Activated CD8-positive, alpha-beta memory T cell treated with anti-CD3 and anti-CD28 coated beads, Interleukin-2, amount 50 U/mL, for 48 hours (primary cell): ENCODE measurements around the gene MYCBPAP.
A peak's percentile ranks its signal among the peaks of the same experiment; 100 is the strongest.

ENCODE experiments used
- DNase-seq: peaks from one replicate; pipeline ENCODE4 v3.0.0-alpha.2; 2020

Gene MYCBPAP

GRCh38 chr17:50519141-50519834 lies 11.0 kb downstream of the MYCBPAP start:
- DNase-seq: no peak

- DNase-seq: no peak
These were observed 12.2 kb downstream of the MYCBPAP start for GRCh38 chr17:50520483-50520882.

- no peak for DNase-seq
These were observed 13.3 kb downstream of the MYCBPAP start for GRCh38 chr17:50521514-50521913.

DNA sequence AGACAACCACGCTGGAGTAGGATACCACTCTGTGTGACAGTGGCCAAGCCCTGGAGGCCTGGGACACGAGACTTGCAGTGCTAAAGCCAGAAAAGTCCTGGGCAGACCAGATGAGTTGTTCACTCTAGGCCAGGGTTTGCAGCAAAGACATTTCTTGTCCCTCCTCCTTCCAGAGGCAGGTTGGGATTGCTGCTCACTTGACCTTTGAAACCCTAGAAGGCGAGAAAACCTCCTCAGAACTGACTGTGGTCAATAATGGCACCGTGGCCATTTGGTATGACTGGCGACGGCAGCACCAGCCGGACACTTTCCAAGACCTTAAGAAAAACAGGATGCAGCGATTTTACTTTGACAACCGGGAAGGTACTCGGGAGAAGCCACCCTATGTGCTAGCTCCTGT lies 14.5 kb downstream of the MYCBPAP start:
- DNase-seq: no peak

- DNase-seq: no peak
These were observed 15.0 kb downstream of the MYCBPAP start for GRCh38 chr17:50523208-50523607.

DNA sequence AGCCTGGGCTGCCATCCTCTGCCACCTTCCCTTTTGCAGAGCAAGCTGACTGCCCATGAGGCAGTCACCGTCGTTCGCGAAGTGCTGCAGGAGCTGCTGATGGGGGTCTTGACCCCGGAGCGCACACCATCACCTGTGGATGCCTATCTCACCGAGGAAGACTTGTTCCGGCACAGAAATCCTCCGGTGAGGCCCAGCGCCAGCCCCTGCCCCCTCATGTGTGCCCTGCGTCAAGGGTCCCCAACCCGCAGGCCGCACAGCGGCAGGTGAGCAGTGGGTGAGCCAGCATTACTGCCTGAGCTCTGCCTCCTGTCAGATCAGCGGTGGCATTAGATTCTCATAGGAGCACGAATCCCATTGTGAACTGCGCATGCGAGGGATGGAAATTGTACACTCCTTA lies 16.6 kb downstream of the MYCBPAP start:
- no peak for DNase-seq

- DNase-seq: no peak
These were observed 19.0 kb downstream of the MYCBPAP start for GRCh38 chr17:50527155-50527762.

GRCh38 chr17:50527949-50528474 lies 19.8 kb downstream of the MYCBPAP start:
- DNase-seq: no peak

DNA sequence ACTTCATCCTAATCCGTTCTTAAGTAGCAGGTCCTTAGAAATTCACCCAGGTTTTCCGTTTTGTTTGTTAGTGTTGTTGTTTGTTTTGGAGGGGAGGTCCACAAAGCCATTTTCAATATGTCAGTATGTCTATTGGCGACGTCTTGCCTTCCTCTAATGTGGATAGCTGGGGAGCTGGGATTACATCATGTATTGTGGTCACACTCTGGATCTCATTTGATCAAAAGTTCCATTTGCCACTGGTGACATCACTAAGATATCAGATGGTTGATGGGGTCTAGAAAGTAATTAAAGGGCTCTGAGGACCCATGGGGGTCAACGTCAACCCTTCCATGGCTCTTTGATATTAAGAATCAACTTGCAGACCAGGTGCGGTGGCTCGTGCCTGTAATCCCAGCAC lies 21.6 kb downstream of the MYCBPAP start:
- no peak for DNase-seq

DNA sequence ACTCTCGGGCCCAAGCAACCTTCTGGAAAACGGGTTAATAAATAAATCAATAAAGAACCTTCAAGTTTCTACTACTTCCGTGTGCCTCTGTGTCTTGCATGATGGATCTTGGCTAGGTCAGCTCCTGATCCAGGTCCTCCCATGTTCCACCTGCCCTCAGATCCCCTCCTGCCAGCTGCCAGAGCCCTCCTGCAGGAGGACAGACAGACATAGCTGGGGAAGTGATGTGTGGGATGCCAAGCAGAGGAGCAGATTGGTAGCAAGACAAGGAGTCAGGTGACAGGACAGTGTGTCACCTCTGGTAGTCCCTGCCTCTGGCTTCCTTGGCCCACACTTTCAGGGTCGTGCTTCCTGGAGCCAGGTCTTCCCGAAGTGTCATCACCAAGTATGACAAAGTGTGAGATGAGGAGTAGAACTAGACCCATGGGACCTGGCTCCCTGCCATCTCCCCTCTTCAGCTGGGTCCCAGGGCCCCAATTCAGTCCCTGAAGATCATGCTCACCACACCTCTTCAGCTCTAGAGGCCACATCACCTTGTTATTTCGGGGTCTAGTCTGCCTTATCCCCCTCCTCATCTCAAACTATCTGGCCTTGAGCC lies 23.3 kb downstream of the MYCBPAP start:
- no peak for DNase-seq

GRCh38 chr17:50532452-50533024 lies 24.3 kb downstream of the MYCBPAP start, which contains the start of gene EPN3:
EPN3 (plus strand) TSS chr17:50532735; CDS start chr17:50536557, 3,822 bp downstream.
- no peak for DNase-seq

- DNase-seq: no peak
These were observed 24.9 kb downstream of the MYCBPAP start for GRCh38 chr17:50533185-50533584.

DNA sequence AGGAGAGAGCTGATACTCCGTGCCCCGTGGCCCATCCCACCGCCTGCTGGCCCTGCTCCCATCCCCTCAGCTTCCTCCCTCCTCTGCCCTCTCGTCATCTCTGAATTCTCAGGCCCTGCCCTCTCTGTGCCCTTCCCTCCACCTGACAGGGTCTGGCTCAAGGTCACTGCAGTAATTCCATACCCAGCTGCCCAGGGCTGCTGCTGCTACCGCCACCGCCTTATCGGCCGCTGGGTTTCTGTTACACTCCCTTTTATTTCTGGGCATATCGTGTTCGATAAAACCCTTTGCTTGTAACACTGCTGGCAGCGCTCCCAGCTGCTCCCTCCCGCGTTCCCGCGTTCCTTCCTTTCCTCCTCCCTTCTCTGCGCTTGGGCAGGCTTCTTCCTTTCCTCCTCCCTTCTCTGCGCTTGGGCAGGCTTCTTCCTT lies 25.5 kb downstream of the MYCBPAP start:
- DNase-seq: no peak

DNA sequence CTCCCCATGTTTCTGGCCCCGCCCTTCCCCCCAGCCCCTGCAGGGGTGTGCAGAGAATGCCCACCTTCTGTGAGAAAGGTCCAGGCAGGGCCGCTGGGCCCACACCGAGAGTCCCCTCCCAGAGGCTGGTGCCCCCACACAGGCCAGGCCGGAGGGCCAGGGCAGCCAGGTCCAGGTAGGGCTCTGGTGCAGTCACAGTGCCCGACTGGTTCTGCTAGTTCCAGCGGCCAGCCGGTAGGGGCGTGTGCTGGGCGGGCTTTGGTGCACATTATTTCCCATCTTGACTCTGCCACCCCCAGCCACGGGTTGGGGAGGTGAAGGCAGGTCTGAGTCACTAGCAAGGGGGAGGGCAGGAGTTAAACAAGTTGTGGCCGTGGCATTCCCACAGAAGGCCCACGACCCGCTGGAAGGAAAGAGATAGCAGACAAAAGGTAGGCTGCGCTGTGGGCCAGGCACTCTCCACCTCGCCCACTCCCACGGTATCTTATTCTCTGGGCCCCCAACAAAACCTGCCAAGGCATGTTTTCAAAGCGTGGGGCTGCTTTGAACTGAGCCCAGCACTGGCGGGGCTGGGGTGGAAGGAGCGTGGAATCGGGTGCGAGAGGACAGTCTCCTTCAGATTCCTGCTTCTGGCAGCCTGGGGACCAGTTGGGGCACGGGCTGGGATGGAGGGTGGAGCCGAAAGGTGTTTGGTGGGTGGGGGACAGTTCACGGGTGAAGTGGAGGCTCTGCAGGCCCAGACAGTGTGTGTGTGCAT lies 26.2 kb downstream of the MYCBPAP start:
- peak; percentile 67 for DNase-seq

DNA sequence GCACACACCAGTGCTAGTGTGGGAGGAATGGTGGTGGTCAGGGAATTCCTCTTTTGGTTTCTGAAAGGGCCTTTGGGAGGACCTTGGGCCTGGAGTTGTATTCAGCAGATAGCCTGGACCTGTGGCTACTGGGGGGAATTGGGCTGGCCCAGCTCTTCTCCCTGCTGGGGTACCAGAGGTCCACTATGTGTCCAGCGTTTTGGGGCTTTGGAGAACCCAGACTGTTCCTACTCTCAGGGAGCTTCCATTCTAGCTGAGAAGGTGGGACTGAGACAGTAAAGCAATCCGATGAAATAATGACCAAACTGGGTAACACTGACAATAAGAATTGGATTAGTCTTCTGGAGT lies 26.7 kb downstream of the MYCBPAP start:
- no peak for DNase-seq

GRCh38 chr17:50535407-50535806 lies 27.2 kb downstream of the MYCBPAP start:
- no peak for DNase-seq

GRCh38 chr17:50536683-50537646 lies 28.7 kb downstream of the MYCBPAP start:
- DNase-seq: no peak

DNA sequence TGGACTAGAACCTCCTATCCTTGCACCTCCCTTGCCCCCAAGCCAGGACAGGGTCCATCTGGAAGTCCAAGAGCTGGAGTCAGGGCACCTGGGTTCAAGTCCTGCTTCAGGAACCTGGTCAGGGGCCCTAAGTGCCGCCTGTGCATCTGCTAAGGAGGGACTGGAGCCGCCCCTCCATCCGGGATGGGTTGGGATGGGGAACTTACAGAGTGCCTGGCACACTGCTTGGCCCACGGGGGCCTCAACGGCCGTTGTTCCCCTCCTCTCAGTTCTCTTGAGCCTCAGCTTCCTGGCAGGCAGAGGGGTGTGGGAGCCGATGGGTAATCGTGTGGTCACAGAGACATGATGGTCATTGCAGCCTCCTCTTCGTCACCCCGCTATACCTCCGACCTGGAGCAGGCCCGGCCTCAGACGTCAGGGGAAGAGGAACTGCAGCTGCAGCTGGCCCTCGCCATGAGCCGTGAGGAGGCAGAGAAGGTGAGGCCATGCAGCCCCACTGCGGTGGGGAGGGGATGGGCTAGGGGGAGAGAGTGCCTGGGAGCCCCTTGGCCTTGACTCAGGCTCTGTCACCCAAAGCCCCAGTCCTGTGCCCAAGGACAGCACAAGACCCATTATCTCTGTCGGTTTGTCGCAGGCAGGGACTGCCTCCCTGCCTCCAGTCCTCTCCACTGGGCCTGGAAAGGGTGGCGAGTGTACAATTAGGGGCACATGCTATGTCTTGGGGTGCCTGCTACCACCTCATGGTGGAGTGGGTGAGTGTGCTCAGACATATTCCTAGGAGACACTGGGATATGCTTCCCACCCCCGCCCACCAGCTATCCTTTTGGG lies 29.7 kb downstream of the MYCBPAP start:
- DNase-seq: no peak

DNA sequence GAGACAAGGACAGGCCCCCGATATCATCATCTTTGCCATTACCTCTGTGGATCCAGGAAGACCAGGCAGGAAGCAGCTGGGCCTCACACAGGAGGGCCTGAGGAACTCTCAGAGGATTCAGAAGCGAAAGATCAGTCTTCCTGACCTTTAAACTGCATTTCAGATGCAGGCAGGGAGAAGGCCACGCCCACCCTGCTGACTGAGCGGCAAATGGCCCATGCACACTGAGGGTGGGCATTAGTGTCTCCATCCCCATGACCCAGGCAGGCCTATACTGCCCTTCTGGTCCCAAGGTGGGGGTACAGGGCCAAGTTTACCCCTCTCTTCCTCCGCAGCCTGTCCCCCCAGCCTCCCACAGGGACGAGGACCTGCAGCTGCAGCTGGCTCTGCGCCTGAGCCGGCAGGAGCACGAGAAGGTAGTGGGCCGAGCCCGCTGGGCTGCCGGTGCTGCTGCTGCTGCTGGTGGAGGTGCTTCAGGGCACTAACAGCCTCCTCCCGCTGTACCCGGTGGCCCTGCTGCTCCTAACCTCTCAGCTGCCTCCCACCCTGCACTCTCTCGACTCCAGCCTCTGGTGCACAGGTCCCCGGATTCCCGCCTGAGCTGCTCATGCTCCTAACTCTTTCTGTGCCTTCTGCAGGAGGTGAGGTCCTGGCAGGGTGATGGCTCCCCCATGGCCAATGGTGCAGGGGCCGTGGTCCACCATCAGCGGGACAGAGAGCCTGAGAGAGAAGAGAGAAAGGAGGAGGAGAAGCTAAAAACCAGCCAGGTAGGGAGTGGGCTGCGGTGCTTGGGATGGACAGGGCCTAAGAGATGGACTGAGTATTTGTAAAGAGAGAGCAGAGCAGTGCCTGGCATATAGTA lies 30.5 kb downstream of the MYCBPAP start:
- DNase-seq: no peak
